Tibial artery (tissue), 4 donors: ENCODE measurements around the gene STPG4.

ENCODE experiments used
- DNase-seq, 2 donors: peaks; one replicate each; pipeline ENCODE4 v3.0.0-alpha.2; 2019
- H3K27ac ChIP-seq, 2 donors: fragments of 200-600 bp; sonication (generic) in 1 of 2; 1 replicate in 1 of 2; 2 replicates in 1 of 2; pipeline ENCODE4 v1.5.1; 2018 to 2019; ENCODE audit warnings: mild to moderate bottlenecking in 1 of 2
- H3K27me3 ChIP-seq, 2 donors: fragments of 200-600 bp; sonication (generic) in 1 of 2; one replicate each; pipeline versions ENCODE4 v1.5.1 to v1.6.0; 2016 to 2019
- H3K36me3 ChIP-seq, 3 donors: fragments of 200-600 bp; sonication (generic) in 2 of 3; one replicate each; pipeline ENCODE4 v1.5.1; 2016 to 2019; ENCODE audit warnings: mild to moderate bottlenecking in 2 of 3
- H3K4me1 ChIP-seq, 4 donors: fragments of 200-600 bp; sonication (generic) in 2 of 4; 1 replicate in 3 of 4; 2 replicates in 1 of 4; pipeline ENCODE4 v1.5.1; 2016 to 2019
- H3K4me3 ChIP-seq, 2 donors: fragments of 200-600 bp; sonication (generic) in 1 of 2; 1 replicate in 1 of 2; 2 replicates in 1 of 2; pipeline ENCODE4 v1.5.1; 2018 to 2019; ENCODE audit warnings: mild to moderate bottlenecking in 2 of 2
- H3K9me3 ChIP-seq, 3 donors: fragments of 200-600 bp; sonication (generic) in 1 of 3; one replicate each; pipeline ENCODE4 v1.5.1; 2016 to 2019
- intact Hi-C: fragments of 100-400 bp; cut with DNase I; formaldehyde crosslinking; loops from one replicate; pipeline ENCODE4 v1.15.0; 2023; ENCODE audit warnings: low total_unique reads
- TF ChIP-seq, protein P1 (sequence below), 2 experiments: fragments of 200-600 bp in 1 of 2; fragments of 450-650 bp in 1 of 2; IDR thresholded peaks; one replicate each; pipeline ENCODE4 v1.5.1; 2017 to 2019; ENCODE audit warnings: antibody characterized with exemption in 2 of 2, mild to moderate bottlenecking in 1 of 2, moderate library complexity in 1 of 2

Gene STPG4

DNA sequence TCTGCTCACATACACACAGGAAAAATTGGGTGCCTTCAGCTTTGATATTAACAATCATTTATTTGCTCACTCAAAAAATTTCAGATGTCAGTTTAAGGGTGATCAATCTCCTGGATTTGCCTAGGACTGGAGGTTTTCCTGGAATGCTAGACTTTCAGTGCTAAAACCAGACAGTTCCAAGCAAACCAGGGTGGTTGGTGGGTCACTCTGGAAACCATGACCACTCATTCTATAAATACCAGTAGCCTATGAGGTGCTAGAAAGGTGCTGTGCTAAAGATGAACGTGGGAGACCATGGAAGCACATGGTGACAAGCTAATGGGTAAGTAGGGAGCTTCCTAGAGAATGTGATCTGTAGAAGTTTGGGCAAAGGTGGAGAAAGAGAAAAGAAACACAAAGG lies 25.4 kb upstream of the STPG4 start:
- Histone ChIP-seq H3K27me3 (no peaks in the 10 kb centered on the region), H3K27ac (no peak overlapping the region), H3K4me1 (peaks cover 0 to 4% (median 0%) of the 10 kb centered on the region in 4 donors), H3K36me3 (no peaks in the 10 kb centered on the region), H3K9me3 (no peaks in the 10 kb centered on the region), H3K4me3 (no peak overlapping the region)
- DNase-seq: no peak
- intact Hi-C loops: loop anchor here (5.0 kb wide), 1 partner anchor 92 kb away; no protein-coding TSS in a partner anchor
- TF ChIP-seq, protein P1, sequence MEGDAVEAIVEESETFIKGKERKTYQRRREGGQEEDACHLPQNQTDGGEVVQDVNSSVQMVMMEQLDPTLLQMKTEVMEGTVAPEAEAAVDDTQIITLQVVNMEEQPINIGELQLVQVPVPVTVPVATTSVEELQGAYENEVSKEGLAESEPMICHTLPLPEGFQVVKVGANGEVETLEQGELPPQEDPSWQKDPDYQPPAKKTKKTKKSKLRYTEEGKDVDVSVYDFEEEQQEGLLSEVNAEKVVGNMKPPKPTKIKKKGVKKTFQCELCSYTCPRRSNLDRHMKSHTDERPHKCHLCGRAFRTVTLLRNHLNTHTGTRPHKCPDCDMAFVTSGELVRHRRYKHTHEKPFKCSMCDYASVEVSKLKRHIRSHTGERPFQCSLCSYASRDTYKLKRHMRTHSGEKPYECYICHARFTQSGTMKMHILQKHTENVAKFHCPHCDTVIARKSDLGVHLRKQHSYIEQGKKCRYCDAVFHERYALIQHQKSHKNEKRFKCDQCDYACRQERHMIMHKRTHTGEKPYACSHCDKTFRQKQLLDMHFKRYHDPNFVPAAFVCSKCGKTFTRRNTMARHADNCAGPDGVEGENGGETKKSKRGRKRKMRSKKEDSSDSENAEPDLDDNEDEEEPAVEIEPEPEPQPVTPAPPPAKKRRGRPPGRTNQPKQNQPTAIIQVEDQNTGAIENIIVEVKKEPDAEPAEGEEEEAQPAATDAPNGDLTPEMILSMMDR (IDR thresholded peaks at IDR 0.05): no peak

DNA sequence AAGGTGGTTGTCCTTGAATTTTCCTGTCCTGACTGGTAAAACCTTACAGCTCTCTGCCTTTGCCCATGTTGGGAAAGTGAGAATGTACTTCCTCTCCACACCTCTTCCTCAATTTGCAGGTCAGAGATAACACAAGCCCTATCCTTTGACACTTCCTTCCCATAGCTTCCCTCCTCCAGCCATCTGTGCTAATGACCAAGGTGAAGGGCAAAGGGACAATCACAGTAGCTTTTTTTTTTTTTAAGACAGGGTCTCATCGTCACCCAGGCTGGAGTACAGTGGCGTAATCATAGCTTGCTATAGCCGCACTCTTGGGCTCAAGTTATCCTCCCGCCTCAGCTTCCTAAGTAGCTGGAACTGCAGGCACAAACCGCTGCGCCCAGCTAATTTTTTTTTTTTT lies 24.3 kb upstream of the STPG4 start:
- Histone ChIP-seq H3K27ac (no peak overlapping the region), H3K4me1 (peaks cover 0 to 6% (median 0%) of the 10 kb centered on the region in 4 donors), H3K36me3 (no peaks in the 10 kb centered on the region), H3K9me3 (no peaks in the 10 kb centered on the region), H3K4me3 (no peak overlapping the region), H3K27me3 (no peaks in the 10 kb centered on the region)
- DNase-seq: no peak
- TF ChIP-seq, protein P1 (IDR thresholded peaks at IDR 0.05): no peak
- intact Hi-C loops: no loop called here

DNA sequence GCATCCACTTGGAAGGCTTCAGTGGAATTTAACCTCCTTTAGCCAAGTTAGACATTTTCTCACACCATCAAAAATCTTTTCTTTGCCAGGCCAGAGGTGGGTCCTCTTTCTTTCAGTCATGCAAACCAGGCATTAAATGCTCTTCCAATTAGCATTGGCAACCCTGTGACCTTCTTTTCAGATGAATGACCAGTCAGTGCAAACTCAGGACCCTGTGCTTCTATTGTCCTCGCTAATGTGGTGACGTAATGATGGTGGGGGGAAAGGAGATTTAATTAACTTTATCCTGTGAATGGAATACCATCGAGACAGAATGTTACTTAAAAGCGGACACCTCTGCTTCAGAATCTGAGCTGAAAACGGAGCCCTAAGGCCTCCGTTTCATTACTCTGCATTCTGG lies 23.2 kb upstream of the STPG4 start:
- Histone ChIP-seq H3K36me3 (no peaks in the 10 kb centered on the region), H3K4me3 (no peak overlapping the region), H3K4me1 (peaks cover 0 to 16% (median 3%) of the 10 kb centered on the region in 4 donors), H3K9me3 (no peaks in the 10 kb centered on the region), H3K27ac (no peak overlapping the region), H3K27me3 (no peaks in the 10 kb centered on the region)
- TF ChIP-seq, protein P1 (IDR thresholded peaks at IDR 0.05): no peak
- intact Hi-C loops: no loop called here
- no peak for DNase-seq

DNA sequence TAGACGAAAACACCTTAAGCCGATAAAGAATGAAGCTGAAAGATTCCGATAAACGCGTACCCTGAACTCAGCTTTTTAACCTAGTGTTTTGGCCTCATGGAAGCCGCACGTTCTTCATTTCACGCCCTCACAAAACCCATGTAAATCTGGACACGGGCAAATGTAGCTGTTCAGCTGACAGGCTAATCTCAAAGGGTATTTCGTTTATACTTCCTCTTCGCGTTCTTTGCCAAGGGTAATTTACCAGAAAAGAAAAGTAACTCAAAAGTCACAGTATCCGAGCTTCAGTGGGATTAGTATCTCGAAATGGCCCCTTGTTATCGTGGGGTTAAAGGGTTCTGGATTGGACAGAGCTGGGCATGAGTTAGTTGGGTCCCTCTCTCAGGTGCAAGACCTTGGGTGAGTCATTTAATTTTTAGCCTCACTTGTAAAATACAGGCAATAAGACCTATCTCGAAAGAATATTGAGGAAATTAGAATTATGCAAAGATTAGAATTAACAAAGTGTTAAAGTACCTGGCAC lies 22.0 kb upstream of the STPG4 start:
- H3K27me3 ChIP-seq: no peaks in the 10 kb centered on the region
- TF ChIP-seq, protein P1 (IDR thresholded peaks at IDR 0.05): no peak
- H3K4me1 ChIP-seq: peaks cover 0 to 28% (median 16%) of the 10 kb centered on the region in 4 donors
- H3K9me3 ChIP-seq: no peaks in the 10 kb centered on the region
- H3K27ac ChIP-seq: peak overlapping the region; percentile 99 to 100
- no peaks in the 10 kb centered on the region for H3K36me3 ChIP-seq
- DNase-seq: no peak
- H3K4me3 ChIP-seq: peak overlapping the region; percentile 93 to 99
- intact Hi-C loops: no loop called here

DNA sequence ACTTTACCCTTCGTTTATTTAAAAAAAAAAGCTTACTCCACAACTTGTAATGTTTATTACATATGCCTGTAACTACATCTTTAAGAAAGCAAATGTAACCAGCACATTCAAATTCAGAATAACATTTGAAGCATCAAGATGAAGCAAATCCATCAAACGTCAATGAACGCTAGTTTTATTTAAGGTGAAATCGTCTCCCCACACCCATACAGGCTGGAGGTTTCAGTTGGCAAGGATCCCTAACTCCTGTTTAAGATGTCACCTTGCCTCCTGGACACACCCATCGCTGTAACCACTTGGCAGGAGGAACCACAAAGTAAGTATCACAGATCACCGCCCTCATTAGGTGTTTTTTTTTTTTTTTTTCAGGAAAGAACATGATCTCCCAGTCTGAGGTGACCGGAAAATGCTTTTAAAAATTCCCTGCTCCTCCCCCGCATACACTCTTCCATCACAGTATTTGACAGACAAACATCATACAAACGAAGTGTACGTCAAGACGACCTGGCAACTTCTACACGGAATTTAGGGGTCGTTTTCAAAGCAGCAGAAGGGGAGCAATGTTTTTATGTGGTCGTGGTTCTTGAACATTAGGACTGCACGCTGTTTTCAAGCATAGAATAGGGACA lies 19.7 kb upstream of the STPG4 start:
- H3K9me3 ChIP-seq: no peaks in the 10 kb centered on the region
- H3K36me3 ChIP-seq: no peaks in the 10 kb centered on the region
- no peaks in the 10 kb centered on the region for H3K27me3 ChIP-seq
- intact Hi-C loops: no loop called here
- H3K27ac ChIP-seq: peak overlapping the region; percentile 99 to 100
- peak; percentile 56 to 74 for DNase-seq
- peak overlapping the region; percentile 93 to 99 for H3K4me3 ChIP-seq
- TF ChIP-seq, protein P1 (IDR thresholded peaks at IDR 0.05): no peak
- peaks cover 0 to 51% (median 28%) of the 10 kb centered on the region in 4 donors for H3K4me1 ChIP-seq
